GM18505 (cell line): ENCODE measurements around the gene TANC1.

Experiments
- ATAC-seq: cut with Tn5 transposase; IDR thresholded peaks from one replicate; pipeline ENCODE4 v1.9.1; 2021; ENCODE audit not compliant: unreplicated experiment
- POLR2A ChIP-seq: IDR thresholded peaks from 4 replicates; pipeline ENCODE4 v1.6.1; 2011; ENCODE audit warnings: borderline replicate concordance; ENCODE audit not compliant: insufficient read depth, insufficient read length; ENCODE audit errors: extremely low read depth

The TANC1 gene

DNA sequence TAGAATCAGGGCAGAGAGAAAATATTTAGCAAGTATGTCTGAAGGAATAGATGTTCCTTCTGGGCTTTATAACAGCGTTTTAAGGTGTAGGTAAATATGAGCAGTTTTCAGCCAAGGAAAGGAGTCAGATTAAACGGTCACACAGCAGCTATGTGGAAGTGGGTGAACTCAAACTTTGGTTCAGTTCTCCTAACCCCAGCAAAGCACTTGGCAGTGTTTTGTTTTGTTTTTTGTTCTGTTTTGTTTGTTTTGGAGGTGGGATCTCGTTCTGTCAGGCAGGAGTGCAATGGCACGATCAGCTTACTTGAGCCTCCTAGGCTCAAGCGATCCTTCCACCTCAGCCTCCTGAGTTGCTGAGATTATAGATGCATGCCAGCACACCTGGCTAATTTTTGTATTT, 24.6 kb downstream of the TANC1 start:
- ATAC-seq = no peak
- no peak for TF ChIP-seq POLR2A

DNA sequence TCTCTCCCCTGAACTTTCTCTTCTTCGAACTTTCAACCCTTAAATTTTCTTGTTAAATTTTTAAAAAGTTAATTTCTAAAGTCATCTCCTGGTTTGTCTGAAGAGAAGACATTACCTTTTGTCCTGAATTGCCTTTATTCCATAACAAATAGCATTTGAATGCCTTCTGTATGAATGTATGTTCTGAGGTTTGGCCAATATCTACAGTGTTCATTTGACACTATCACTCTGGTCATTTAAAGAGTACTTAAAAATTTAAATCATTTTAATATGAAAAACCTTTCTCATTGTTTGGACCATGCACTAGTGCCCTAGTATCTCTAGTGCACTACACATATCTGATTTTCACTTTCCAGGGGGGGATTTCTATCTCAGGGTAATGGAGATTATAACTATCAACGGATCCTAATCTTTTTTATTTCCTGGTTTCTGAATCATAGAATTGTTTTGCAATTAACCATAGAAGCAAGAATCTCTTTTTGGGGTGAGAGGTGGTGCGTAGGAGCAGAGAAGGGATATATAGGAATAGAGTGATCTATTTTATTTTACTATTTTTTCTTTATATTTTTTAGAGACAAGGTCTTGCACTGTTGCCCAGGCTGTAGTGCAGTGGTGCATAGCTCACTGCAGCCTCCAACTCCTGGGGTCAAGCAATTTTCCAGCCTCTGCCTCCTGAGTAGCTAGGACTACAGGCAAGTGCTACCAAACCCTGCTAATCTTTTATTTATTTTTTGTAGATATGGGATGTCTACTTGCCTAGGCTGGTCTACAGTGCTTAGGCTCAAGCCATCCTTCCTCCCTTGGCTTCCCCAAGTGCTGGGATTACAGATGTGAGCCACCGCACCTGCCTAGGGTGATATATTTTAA, 25.5 kb downstream of the TANC1 start:
- no peak for ATAC-seq
- no peak for TF ChIP-seq POLR2A

DNA sequence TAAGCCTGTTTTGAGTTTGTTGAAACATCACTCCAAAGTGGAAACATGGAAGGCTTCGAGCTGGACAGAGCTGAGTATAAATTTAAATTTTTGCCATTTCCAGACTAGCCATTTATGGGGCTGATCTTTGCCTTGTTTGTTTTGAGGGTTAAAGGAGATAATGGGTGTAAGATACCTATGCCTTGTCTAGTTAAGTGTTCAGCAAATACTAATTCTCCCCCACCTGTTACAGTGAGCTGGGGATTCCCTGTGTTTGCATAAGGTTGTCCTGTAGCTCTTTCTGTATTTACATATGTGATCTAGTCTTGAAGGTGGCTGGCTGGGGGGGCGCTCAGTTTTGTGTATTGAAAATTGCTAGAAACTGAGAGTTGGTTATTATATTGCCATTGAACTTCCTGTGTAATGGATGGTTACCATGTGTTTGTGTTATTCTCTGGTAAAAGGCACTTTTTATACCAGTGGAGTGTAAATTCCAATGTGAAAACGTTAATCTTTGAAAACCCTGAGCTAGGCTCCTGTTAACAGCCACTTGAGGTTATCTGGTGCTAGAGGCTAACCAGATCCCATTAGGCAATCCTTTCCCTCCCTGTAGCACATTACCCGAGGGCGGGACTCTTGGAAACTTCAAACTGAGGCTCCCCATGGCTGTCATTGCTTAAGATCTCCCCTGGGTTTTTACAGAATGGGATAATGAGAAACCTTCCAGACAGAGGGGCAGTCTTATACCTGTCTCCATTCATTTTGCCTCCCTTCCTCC, 26.7 kb downstream of the TANC1 start:
- no peak for ATAC-seq
- no peak for TF ChIP-seq POLR2A

DNA sequence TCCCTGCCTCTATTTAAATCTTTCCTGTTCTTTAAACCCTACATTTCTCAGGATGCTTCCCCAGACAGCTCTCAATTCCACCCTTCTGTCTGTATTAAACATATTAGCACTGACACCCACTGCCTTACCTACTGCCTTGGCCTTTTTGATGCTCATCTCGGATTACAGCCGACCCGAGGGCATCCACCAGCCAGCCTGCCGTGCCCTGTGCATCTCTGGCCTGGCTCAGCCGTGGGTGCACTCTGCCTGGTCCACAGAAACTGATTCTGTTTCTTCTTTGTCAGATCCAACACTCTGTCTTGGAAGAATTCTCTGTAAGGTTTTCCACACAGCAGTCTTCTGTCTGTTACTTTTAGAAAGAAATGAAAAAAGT, 27.2 kb downstream of the TANC1 start:
- ATAC-seq = no peak
- TF ChIP-seq POLR2A = no peak

- ATAC-seq = no peak
- TF ChIP-seq POLR2A = no peak
These were observed 28.0 kb downstream of the TANC1 start for GRCh38 chr2:158996378-158996993.

DNA sequence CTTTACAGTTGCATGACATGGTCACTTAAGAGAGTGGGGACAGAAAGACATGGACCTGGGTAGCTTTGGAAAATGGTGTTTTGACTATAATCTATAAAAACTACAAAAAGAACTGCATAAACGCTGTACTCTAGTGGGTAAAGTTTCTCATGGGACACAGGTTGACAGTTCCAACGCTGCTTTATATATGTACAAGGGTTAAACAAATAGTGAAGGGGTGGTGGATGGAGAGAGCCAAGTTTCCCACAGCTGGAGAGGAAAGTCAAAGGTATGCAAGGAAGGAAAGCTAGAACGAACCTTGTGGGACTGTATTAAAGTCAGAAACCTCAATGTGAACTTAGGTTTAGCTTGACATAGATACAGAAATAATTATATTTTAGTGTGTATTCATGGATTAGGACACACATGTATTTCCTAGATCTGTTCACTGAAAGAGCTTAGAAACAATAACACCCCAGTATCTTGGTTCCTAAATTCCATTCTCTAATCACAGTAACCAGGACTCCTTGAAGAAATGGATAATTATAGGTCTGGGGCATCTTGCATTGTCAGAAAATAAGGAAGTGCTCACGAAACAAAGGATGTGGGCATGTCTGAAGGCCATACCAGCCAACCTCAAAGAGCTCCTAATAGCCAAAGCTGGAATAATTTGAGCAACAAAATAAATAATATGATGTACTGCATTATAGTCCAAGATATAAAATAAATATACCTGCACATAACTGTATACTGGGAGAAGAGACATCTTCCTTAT, 28.8 kb downstream of the TANC1 start:
- TF ChIP-seq POLR2A = no peak
- no peak for ATAC-seq

GRCh38 chr2:158998551-158999248, 30.3 kb downstream of the TANC1 start:
- ATAC-seq = no peak
- no peak for TF ChIP-seq POLR2A

- no peak for TF ChIP-seq POLR2A
- no peak for ATAC-seq
These were observed 31.0 kb downstream of the TANC1 start for GRCh38 chr2:158999458-158999857.

- ATAC-seq = no peak
- TF ChIP-seq POLR2A = no peak
These were observed 31.6 kb downstream of the TANC1 start for GRCh38 chr2:159000072-159000471.

DNA sequence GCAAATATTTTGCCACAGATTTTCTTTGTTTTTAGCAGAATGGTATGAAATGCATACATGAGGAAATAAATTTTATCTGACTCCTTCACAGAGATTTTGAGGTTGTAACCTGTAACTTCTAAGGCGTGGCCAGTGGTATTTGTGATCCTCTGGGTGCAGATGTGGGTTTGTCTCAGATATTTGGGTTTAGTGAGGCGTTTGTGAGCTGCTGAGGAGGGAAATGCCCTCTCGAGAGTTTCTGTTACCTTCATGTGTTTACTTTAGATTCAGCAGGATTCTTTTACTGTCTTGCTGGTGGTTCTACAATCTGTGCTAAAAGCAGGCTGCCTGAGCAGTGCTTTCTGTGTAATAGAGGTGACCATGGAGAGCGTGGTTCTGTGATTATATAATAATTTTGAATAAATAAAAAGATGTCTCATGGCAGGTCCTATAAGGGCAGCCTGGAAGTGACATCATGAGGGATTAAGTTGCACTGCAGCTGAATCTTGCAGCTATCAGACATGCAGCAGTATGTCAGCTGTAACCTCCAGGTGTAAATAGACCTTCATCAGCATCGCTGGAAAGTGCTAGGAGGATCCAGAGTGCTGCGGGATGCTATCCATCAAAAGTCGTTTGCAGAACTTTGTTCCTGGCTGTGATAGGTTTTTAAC, 34.1 kb downstream of the TANC1 start:
- no peak for ATAC-seq
- no peak for TF ChIP-seq POLR2A

GRCh38 chr2:159003555-159003954, 35.1 kb downstream of the TANC1 start:
- no peak for TF ChIP-seq POLR2A
- ATAC-seq = no peak

GRCh38 chr2:159004849-159005248, 36.4 kb downstream of the TANC1 start:
- no peak for ATAC-seq
- TF ChIP-seq POLR2A = no peak
